ENCODE results near the gene CLMN. TPM values are rescaled to one million over a fixed set of nuclear protein-coding genes. Genes with fewer than 3 reads are reported as not detected.
A peak's percentile ranks its signal among the peaks of the same experiment; 100 is the strongest.

Gene CLMN
- total and polyA plus RNA-seq, 10 of the 15 experiments (the other 5 are each of a cell fraction or from before 2014, with no cell fraction given), result 7.8 to 49.3 (median 18.5) TPM

GRCh38 chr14:95233702-95234241 lies 85.9 kb downstream of the CLMN start (continued):
- TF ChIP-seq, protein P1, sequence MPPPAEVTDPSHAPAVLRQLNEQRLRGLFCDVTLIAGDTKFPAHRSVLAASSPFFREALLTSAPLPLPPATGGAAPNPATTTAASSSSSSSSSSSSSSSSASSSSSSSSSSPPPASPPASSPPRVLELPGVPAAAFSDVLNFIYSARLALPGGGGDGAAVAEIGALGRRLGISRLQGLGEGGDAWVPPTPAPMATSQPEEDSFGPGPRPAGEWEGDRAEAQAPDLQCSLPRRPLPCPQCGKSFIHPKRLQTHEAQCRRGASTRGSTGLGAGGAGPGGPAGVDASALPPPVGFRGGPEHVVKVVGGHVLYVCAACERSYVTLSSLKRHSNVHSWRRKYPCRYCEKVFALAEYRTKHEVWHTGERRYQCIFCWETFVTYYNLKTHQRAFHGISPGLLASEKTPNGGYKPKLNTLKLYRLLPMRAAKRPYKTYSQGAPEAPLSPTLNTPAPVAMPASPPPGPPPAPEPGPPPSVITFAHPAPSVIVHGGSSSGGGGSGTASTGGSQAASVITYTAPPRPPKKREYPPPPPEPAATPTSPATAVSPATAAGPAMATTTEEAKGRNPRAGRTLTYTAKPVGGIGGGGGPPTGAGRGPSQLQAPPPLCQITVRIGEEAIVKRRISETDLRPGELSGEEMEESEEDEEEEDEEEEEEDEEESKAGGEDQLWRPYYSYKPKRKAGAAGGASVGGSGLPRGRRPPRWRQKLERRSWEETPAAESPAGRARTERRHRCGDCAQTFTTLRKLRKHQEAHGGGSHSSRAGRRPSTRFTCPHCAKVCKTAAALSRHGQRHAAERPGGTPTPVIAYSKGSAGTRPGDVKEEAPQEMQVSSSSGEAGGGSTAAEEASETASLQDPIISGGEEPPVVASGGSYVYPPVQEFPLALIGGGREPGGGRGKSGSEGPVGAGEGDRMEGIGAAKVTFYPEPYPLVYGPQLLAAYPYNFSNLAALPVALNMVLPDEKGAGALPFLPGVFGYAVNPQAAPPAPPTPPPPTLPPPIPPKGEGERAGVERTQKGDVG (CRISPR knock-in tag; IDR thresholded peaks at IDR 0.05), result no peak
- TF ChIP-seq RELB (IDR thresholded peaks at IDR 0.05; ENCODE audit: low read depth) (no peak; the same call in 1 of the 2 replicates), DPF2 (IDR thresholded peaks at IDR 0.05) (peak; percentile 81), POLR2AphosphoS2 (IDR thresholded peaks at IDR 0.05; ENCODE audit: low read depth, low read length) (no peak), RELA (IDR thresholded peaks at IDR 0.05; ENCODE audit: borderline replicate concordance, partially characterized antibody) (no peak), SUZ12 (IDR thresholded peaks at IDR 0.05; ENCODE audit: unreplicated experiment) (no peak), RFX5 (IDR thresholded peaks at IDR 0.05; ENCODE audit: low read depth, low read length) (no peak), KDM1A (IDR thresholded peaks at IDR 0.05; ENCODE audit: borderline replicate concordance) (no peak), RUNX3 (IDR thresholded peaks at IDR 0.05; ENCODE audit: low read length) (peak; percentile 83), SIX5 (IDR thresholded peaks at IDR 0.05; ENCODE audit: low read depth, low read length, severe bottlenecking) (no peak), ZNF217 (IDR thresholded peaks at IDR 0.05) (no peak), NFYB (IDR thresholded peaks at IDR 0.05; ENCODE audit: insufficient read depth, low read depth, low read length) (0 out of 2 replicates have a peak, but pooled peaks have one; percentile 39), PAX8 (IDR thresholded peaks at IDR 0.05) (no peak), SUPT20H (IDR thresholded peaks at IDR 0.05; ENCODE audit: borderline replicate concordance, control insufficient read depth, low read depth, low read length) (no peak), IRF4 (IDR thresholded peaks at IDR 0.05; ENCODE audit: low read depth, low read length) (peak; percentile 90), TAF1 (IDR thresholded peaks at IDR 0.05; ENCODE audit: borderline replicate concordance, low read depth, low read length) (no peak), HDAC2 (IDR thresholded peaks at IDR 0.05) (no peak), USF1 (IDR thresholded peaks at IDR 0.05; ENCODE audit: borderline replicate concordance, extremely low read length, insufficient read depth, low read depth, low read length) (no peak), SREBF1 (IDR thresholded peaks at IDR 0.05; ENCODE audit: low read length) (no peak), CHD4 (IDR thresholded peaks at IDR 0.05) (no peak)
- TF ChIP-seq, protein P2, sequence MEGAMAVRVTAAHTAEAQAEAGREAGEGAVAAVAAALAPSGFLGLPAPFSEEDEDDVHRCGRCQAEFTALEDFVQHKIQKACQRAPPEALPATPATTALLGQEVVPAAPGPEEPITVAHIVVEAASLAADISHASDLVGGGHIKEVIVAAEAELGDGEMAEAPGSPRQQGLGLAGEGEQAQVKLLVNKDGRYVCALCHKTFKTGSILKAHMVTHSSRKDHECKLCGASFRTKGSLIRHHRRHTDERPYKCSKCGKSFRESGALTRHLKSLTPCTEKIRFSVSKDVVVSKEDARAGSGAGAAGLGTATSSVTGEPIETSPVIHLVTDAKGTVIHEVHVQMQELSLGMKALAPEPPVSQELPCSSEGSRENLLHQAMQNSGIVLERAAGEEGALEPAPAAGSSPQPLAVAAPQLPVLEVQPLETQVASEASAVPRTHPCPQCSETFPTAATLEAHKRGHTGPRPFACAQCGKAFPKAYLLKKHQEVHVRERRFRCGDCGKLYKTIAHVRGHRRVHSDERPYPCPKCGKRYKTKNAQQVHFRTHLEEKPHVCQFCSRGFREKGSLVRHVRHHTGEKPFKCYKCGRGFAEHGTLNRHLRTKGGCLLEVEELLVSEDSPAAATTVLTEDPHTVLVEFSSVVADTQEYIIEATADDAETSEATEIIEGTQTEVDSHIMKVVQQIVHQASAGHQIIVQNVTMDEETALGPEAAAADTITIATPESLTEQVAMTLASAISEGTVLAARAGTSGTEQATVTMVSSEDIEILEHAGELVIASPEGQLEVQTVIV (IDR thresholded peaks at IDR 0.05; ENCODE audit: borderline replicate concordance, partially characterized antibody), result no peak
- TF ChIP-seq, protein P3, sequence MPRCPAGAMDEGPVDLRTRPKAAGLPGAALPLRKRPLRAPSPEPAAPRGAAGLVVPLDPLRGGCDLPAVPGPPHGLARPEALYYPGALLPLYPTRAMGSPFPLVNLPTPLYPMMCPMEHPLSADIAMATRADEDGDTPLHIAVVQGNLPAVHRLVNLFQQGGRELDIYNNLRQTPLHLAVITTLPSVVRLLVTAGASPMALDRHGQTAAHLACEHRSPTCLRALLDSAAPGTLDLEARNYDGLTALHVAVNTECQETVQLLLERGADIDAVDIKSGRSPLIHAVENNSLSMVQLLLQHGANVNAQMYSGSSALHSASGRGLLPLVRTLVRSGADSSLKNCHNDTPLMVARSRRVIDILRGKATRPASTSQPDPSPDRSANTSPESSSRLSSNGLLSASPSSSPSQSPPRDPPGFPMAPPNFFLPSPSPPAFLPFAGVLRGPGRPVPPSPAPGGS (IDR thresholded peaks at IDR 0.05; ENCODE audit: borderline replicate concordance, insufficient read depth, low read depth, low read length, poor library complexity, severe bottlenecking), result no peak

Measured in GM12878 (cell line).